Erythroblast (primary cell): Measurements from ENCODE around the gene TMEM132C.

Experiments
- GATA1 ChIP-seq: IDR thresholded peaks from 2 replicates; pipeline ENCODE4 v1.6.1; 2011; ENCODE audit warnings: low read depth, mild to moderate bottlenecking, control low read depth, low read length, moderate library complexity
- POLR2A ChIP-seq: IDR thresholded peaks from 2 replicates; pipeline ENCODE4 v1.6.1; 2011; ENCODE audit warnings: mild to moderate bottlenecking, low read length

GRCh38 chr12:128752386-128752785 is 485.4 kb downstream of the TMEM132C start:
- TF ChIP-seq POLR2A (no peak), GATA1 (no peak)
